Mammary epithelial cell (primary cell): ENCODE results near the gene SLC5A6.

ENCODE experiments used
- CTCF ChIP-seq, 2 donors: IDR thresholded peaks in 1 of 2; conservative IDR thresholded peaks in 1 of 2; 2 replicates each; pipeline ENCODE4 v1.5.1; 2011 to 2012; ENCODE audit warnings: inconsistent platforms in 2 of 2, low read length in 2 of 2, mild to moderate bottlenecking in 2 of 2, control low read depth in 1 of 2, low read depth in 1 of 2; ENCODE audit not compliant: insufficient read depth in 1 of 2; ENCODE audit errors: extremely low read depth in 1 of 2
- EZH2 ChIP-seq: IDR thresholded peaks from 2 replicates; pipeline ENCODE4 v1.6.1; 2012; ENCODE audit warnings: low read length, inconsistent platforms, borderline replicate concordance

DNA sequence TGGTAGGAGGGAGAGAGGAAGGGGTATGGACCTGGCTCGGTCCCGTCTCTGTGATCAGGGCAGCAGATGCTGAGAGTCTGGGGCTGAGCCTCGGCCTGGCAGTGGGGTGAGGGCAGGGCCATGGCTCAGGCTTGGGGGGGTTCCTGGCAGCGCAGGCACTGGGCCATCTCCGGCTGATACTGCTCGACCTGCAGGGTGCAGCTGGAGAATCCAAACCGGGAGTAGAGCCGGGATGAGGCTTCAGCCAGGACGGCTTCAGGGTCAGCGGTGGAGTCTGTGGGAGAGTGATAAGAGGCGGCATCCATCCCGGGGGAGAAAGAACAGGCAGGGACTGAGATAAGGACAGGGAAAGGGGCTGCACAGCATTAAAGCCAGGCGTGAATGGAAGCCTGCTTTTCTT lies 43.1 kb upstream of the SLC5A6 start:
- TF ChIP-seq CTCF (conservative IDR thresholded peaks at IDR 0.05 in 1 of 2, IDR thresholded peaks at IDR 0.05 in 1 of 2; ENCODE audit: extremely low read depth in 1 of 2, insufficient read depth in 1 of 2, low read depth in 1 of 2, low read length in 2 of 2) (no peak), EZH2 (no peak)
